Measurements from ENCODE around the gene MCAT. TPM values are rescaled to one million over a fixed set of nuclear protein-coding genes. Genes with fewer than 3 reads are reported as not detected.

The MCAT gene
- total RNA-seq, 2 donors from 2014 or later = 17.1 to 19.9 TPM

GRCh38 chr22:43182118-43182517, 38.9 kb upstream of the MCAT start:
- Histone ChIP-seq H3K9ac (ENCODE audit: extremely low read depth, low read length, poor library complexity, severe bottlenecking) (no peak overlapping the region), H3K27ac (ENCODE audit: low read depth, low read length) (no peak overlapping the region), H3K36me3 (ENCODE audit: control insufficient read depth, insufficient read depth, low read length) (peaks cover 18% of the 10 kb centered on the region), H3K9me3 (ENCODE audit: control insufficient read depth, low read length) (no peaks in the 10 kb centered on the region), H3K4me3 (ENCODE audit: low read length) (no peak overlapping the region), H3K4me1 (ENCODE audit: control insufficient read depth, insufficient read depth, low read length) (peaks cover 6% of the 10 kb centered on the region), H3K27me3 (ENCODE audit: control insufficient read depth, insufficient read depth, low read length, poor library complexity, severe bottlenecking) (no peaks in the 10 kb centered on the region)
- TF ChIP-seq CTCF (conservative IDR thresholded peaks at IDR 0.05) = no peak
- Mint-ChIP-seq H3K4me3 (no peak overlapping the region), H3K4me1 (peaks cover 12% of the 10 kb centered on the region), H3K9me3 (no peaks in the 10 kb centered on the region), H3K27me3 (ENCODE audit: insufficient read depth) (no peaks in the 10 kb centered on the region), H3K27ac (no peak overlapping the region), H3K36me3 (ENCODE audit: low read depth) (peaks cover 41% of the 10 kb centered on the region)
- no peak for DNase-seq
- 94% methylated on average over 4 to 10 of the region's 10 CpGs for WGBS, 2 experiments (ENCODE audit: insufficient coverage in 1 of 2, insufficient read length in 1 of 2)

- Mint-ChIP-seq H3K4me3 (no peak overlapping the region), H3K9me3 (no peaks in the 10 kb centered on the region), H3K36me3 (ENCODE audit: low read depth) (peaks cover 41% of the 10 kb centered on the region), H3K27me3 (ENCODE audit: insufficient read depth) (no peaks in the 10 kb centered on the region), H3K27ac (peak overlapping the region; percentile 78), H3K4me1 (peaks cover 12% of the 10 kb centered on the region)
- H3K9ac ChIP-seq (ENCODE audit: extremely low read depth, low read length, poor library complexity, severe bottlenecking) = no peak overlapping the region
- no peaks in the 10 kb centered on the region for H3K27me3 ChIP-seq (ENCODE audit: control insufficient read depth, insufficient read depth, low read length, poor library complexity, severe bottlenecking)
- WGBS, 2 experiments (ENCODE audit: insufficient coverage in 1 of 2, insufficient read length in 1 of 2) = 93% methylated on average over 8 to 13 of the region's 13 CpGs
- H3K4me1 ChIP-seq (ENCODE audit: control insufficient read depth, insufficient read depth, low read length) = peaks cover 6% of the 10 kb centered on the region
- no peak overlapping the region for H3K4me3 ChIP-seq (ENCODE audit: low read length)
- H3K36me3 ChIP-seq (ENCODE audit: control insufficient read depth, insufficient read depth, low read length) = peaks cover 22% of the 10 kb centered on the region
- no peak for TF ChIP-seq CTCF (conservative IDR thresholded peaks at IDR 0.05)
- no peak for DNase-seq
- no peaks in the 10 kb centered on the region for H3K9me3 ChIP-seq (ENCODE audit: control insufficient read depth, low read length)
- no peak overlapping the region for H3K27ac ChIP-seq (ENCODE audit: low read depth, low read length)
Measured at GRCh38 chr22:43181321-43182076, 38.3 kb upstream of the MCAT start.

GRCh38 chr22:43180670-43181069, 37.5 kb upstream of the MCAT start:
- Histone ChIP-seq H3K4me1 (ENCODE audit: control insufficient read depth, insufficient read depth, low read length) (peaks cover 5% of the 10 kb centered on the region), H3K27me3 (ENCODE audit: control insufficient read depth, insufficient read depth, low read length, poor library complexity, severe bottlenecking) (no peaks in the 10 kb centered on the region), H3K9me3 (ENCODE audit: control insufficient read depth, low read length) (no peaks in the 10 kb centered on the region), H3K9ac (ENCODE audit: extremely low read depth, low read length, poor library complexity, severe bottlenecking) (no peak overlapping the region), H3K36me3 (ENCODE audit: control insufficient read depth, insufficient read depth, low read length) (peaks cover 22% of the 10 kb centered on the region), H3K27ac (ENCODE audit: low read depth, low read length) (no peak overlapping the region), H3K4me3 (ENCODE audit: low read length) (no peak overlapping the region)
- Mint-ChIP-seq H3K27me3 (ENCODE audit: insufficient read depth) (no peaks in the 10 kb centered on the region), H3K4me3 (no peak overlapping the region), H3K4me1 (peaks cover 12% of the 10 kb centered on the region), H3K27ac (no peak overlapping the region), H3K36me3 (ENCODE audit: low read depth) (peaks cover 47% of the 10 kb centered on the region), H3K9me3 (no peaks in the 10 kb centered on the region)
- no peak for TF ChIP-seq CTCF (conservative IDR thresholded peaks at IDR 0.05)
- DNase-seq = no peak
- WGBS, 2 experiments (ENCODE audit: insufficient coverage in 1 of 2, insufficient read length in 1 of 2) = 92 to 96% methylated on average over 10 to 15 of the region's 15 CpGs
